ENCODE measurements around the gene TMEM150B.

The TMEM150B gene

GRCh38 chr19:55314396-55314795 lies 10.7 kb downstream of the TMEM150B start:
- TF ChIP-seq, protein P1, sequence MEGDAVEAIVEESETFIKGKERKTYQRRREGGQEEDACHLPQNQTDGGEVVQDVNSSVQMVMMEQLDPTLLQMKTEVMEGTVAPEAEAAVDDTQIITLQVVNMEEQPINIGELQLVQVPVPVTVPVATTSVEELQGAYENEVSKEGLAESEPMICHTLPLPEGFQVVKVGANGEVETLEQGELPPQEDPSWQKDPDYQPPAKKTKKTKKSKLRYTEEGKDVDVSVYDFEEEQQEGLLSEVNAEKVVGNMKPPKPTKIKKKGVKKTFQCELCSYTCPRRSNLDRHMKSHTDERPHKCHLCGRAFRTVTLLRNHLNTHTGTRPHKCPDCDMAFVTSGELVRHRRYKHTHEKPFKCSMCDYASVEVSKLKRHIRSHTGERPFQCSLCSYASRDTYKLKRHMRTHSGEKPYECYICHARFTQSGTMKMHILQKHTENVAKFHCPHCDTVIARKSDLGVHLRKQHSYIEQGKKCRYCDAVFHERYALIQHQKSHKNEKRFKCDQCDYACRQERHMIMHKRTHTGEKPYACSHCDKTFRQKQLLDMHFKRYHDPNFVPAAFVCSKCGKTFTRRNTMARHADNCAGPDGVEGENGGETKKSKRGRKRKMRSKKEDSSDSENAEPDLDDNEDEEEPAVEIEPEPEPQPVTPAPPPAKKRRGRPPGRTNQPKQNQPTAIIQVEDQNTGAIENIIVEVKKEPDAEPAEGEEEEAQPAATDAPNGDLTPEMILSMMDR (conservative IDR thresholded peaks at IDR 0.05) = no peak
- no peak overlapping the region for H3K27ac ChIP-seq

GRCh38 chr19:55312621-55313512 lies 12.3 kb downstream of the TMEM150B start:
- no peak overlapping the region for H3K27ac ChIP-seq
- TF ChIP-seq, protein P1 (conservative IDR thresholded peaks at IDR 0.05) = no peak

GRCh38 chr19:55311797-55312196 lies 13.3 kb downstream of the TMEM150B start:
- TF ChIP-seq, protein P1 (conservative IDR thresholded peaks at IDR 0.05) = no peak
- H3K27ac ChIP-seq = no peak overlapping the region

GRCh38 chr19:55311397-55311796 lies 13.7 kb downstream of the TMEM150B start:
- H3K27ac ChIP-seq = no peak overlapping the region
- TF ChIP-seq, protein P1 (conservative IDR thresholded peaks at IDR 0.05) = no peak

DNA sequence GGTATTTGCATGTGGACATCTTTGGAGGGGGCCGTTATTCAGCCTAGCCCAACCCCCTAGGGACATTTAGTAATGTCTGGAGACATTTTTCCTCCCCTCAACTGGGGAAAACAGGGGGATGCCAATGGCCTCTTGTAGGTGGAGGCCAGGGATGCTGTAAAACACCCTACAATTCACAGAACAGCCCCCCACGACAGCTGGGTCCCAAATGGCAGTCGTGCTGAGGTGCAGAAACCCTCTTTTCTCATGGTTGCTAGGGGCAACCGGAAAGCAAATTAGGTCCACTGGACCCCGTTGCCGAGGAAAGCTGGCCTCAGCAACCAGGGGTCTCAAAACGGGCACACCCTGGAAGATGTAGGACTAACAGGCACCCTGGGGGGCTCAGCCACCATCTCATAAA lies 14.6 kb downstream of the TMEM150B start:
- no peak overlapping the region for H3K27ac ChIP-seq
- TF ChIP-seq, protein P1 (conservative IDR thresholded peaks at IDR 0.05) = no peak

DNA sequence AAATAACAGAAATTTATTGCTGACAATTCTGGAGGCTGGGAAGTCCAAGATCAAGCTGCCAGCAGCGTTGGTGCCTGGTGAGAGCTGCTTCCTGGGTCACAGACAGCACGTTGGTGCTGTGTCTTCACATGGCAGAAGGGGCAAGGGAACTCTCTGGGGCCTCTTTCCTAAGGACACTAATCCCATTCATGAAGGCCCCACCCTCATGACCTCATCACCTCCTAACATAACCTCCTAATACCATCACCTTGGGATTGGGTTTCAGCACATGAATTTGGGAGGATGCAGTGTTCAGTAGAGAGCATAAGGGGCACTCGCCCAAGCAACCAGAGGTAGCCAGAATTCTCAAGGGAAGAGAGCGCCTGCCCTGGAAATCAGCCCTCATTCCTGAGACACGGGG lies 15.7 kb downstream of the TMEM150B start:
- no peak overlapping the region for H3K27ac ChIP-seq

DNA sequence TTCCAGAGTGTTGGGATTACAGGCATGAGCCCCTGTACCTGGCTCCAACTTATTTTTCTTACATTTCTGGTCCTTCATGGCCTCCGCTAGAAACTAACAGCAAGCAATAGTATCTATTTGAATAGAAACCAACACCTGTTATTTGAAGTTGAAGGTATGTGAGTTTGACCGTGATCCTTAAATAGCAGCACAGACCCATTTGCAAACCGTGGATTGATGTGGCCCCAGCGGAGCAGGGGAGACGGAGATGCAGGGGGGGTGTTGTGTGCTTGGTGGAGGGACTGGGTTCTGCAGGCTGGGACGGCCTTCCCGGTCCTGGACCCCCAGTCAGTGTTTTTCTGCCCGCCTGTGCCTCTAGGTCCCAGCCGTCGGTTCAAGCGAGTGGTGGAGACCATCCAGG lies 16.9 kb downstream of the TMEM150B start:
- TF ChIP-seq, protein P1 (conservative IDR thresholded peaks at IDR 0.05) = no peak

More for the DNA sequence above, 15.7 kb downstream of the TMEM150B start:
- TF ChIP-seq, protein P1 (conservative IDR thresholded peaks at IDR 0.05) = no peak

More for the DNA sequence above, 16.9 kb downstream of the TMEM150B start:
- H3K27ac ChIP-seq = no peak overlapping the region

Measured in VCaP (cell line).